GM19043 (cell line): ENCODE data around the gene HOXB9.

Source experiments
- ATAC-seq: cut with Tn5 transposase; IDR thresholded peaks from one replicate; pipeline ENCODE4 v1.9.1; 2021; ENCODE audit warnings: low read depth; ENCODE audit not compliant: unreplicated experiment

HOXB9 gene

GRCh38 chr17:48589060-48589830 is 36.9 kb downstream of the HOXB9 start:
- ATAC-seq: no peak

- no peak for ATAC-seq
These were observed 37.6 kb downstream of the HOXB9 start for GRCh38 chr17:48588528-48588927.

- ATAC-seq: no peak
These were observed 38.1 kb downstream of the HOXB9 start for GRCh38 chr17:48588074-48588415.

- no peak for ATAC-seq
These were observed 38.7 kb downstream of the HOXB9 start for GRCh38 chr17:48587276-48588073.

GRCh38 chr17:48586355-48587258 is 39.6 kb downstream of the HOXB9 start:
- no peak for ATAC-seq

- no peak for ATAC-seq
These were observed 41.9 kb downstream of the HOXB9 start for GRCh38 chr17:48584223-48584741.

- no peak for ATAC-seq
These were observed 42.4 kb downstream of the HOXB9 start for GRCh38 chr17:48583708-48584222.

GRCh38 chr17:48582750-48583069 is 43.4 kb downstream of the HOXB9 start:
- no peak for ATAC-seq

GRCh38 chr17:48579760-48580554 is 46.2 kb downstream of the HOXB9 start:
- no peak for ATAC-seq

- no peak for ATAC-seq
These were observed 46.7 kb downstream of the HOXB9 start for GRCh38 chr17:48579471-48579759.

GRCh38 chr17:48578616-48579470 is 47.3 kb downstream of the HOXB9 start:
- no peak for ATAC-seq

- ATAC-seq: no peak
These were observed 48.1 kb downstream of the HOXB9 start, which contains the start of gene HOXB4 for GRCh38 chr17:48577946-48578615. Gene HOXB4 (minus strand): TSS chr17:48578350. CDS start chr17:48578319, 31 bp downstream.

GRCh38 chr17:48577330-48577945 is 48.7 kb downstream of the HOXB9 start:
- no peak for ATAC-seq

- ATAC-seq: no peak
These were observed 49.5 kb downstream of the HOXB9 start for GRCh38 chr17:48576479-48577309.

- no peak for ATAC-seq
These were observed 50.3 kb downstream of the HOXB9 start for GRCh38 chr17:48575673-48576478.

- ATAC-seq: no peak
These were observed 51.0 kb downstream of the HOXB9 start for GRCh38 chr17:48575066-48575582.
